OCI-LY7 (cell line): ENCODE results near the gene ALDH2. TPM values are rescaled to one million over a fixed set of nuclear protein-coding genes. Genes with fewer than 3 reads are reported as not detected.
"Not testable (repeated sequence)": the region's sequence is repeated elsewhere in the genome, so short reads cannot be mapped to it uniquely, and the experiment has no call there.

ENCODE experiments used
- Bru-seq: library from RNA; stranded (reverse); fragments of 400-500 nt; gene quantifications from one replicate; lab custom pipeline; 2021; lab: Mats Ljungman, UMichigan
- BruChase-seq, 2 experiments: library from RNA; stranded (reverse); fragments of 400-500 nt; gene quantifications; one replicate each; lab custom pipeline; 2021; lab: Mats Ljungman, UMichigan
- BruUV-seq: library from RNA; stranded (reverse); fragments of 400-500 nt; replicated peaks from 2 replicates; lab custom pipeline; 2021; lab: Mats Ljungman, UMichigan
- CTCF ChIA-PET: fragments of 300-600 bp; sonication (Branson Sonifier 250); formaldehyde crosslinking; loops from one replicate; lab custom pipeline; 2022; ENCODE audit warnings: antibody characterized with exemption; ENCODE audit not compliant: unreplicated experiment; lab: Charles Lee
- POLR2A ChIA-PET: fragments of 300-600 bp; sonication (Branson Sonifier 250); formaldehyde crosslinking; loops from one replicate; lab custom pipeline; 2022; ENCODE audit warnings: antibody characterized with exemption; lab: Charles Lee
- DNase-seq: peaks from one replicate; pipeline ENCODE4 v3.0.0-alpha.2; 2015; ENCODE audit warnings: low spot score
- H2AFZ ChIP-seq: fragments of 200-600 bp; sonication (generic), shearing (Covaris generic); 2 replicates; pipeline ENCODE4 v1.6.1; 2014; ENCODE audit warnings: mild to moderate bottlenecking, antibody characterized with exemption, low read length, moderate library complexity
- H3K27ac ChIP-seq: fragments of 200-600 bp; sonication (generic); 2 replicates; pipeline ENCODE4 v1.5.1; 2014; ENCODE audit warnings: mixed run types, low read depth, mild to moderate bottlenecking, moderate library complexity, low read length, inconsistent platforms; ENCODE audit not compliant: poor library complexity, severe bottlenecking
- H3K36me3 ChIP-seq: fragments of 200-600 bp; sonication (generic); 2 replicates; pipeline ENCODE4 v1.6.1; 2014; ENCODE audit warnings: mild to moderate bottlenecking, antibody characterized with exemption, low read length, moderate library complexity, mixed read lengths; ENCODE audit not compliant: insufficient read depth
- H3K4me1 ChIP-seq: fragments of 200-600 bp; sonication (generic); 2 replicates; pipeline ENCODE4 v1.5.1; 2014; ENCODE audit warnings: mild to moderate bottlenecking, low read length; ENCODE audit not compliant: insufficient read depth, poor library complexity, severe bottlenecking
- H3K4me2 ChIP-seq: fragments of 200-600 bp; sonication (generic); 2 replicates; pipeline ENCODE4 v1.6.1; 2014; ENCODE audit warnings: mild to moderate bottlenecking, low read length
- H3K4me3 ChIP-seq: fragments of 200-600 bp; sonication (generic); 2 replicates; pipeline ENCODE4 v1.5.1; 2014; ENCODE audit warnings: mild to moderate bottlenecking, low read depth, low read length; ENCODE audit not compliant: poor library complexity, severe bottlenecking
- H3K79me2 ChIP-seq: fragments of 200-600 bp; sonication (generic); 2 replicates; pipeline ENCODE4 v1.6.1; 2016; ENCODE audit warnings: low read depth, mild to moderate bottlenecking, low read length, moderate library complexity, mixed read lengths; ENCODE audit not compliant: insufficient read depth
- H3K9me2 ChIP-seq: fragments of 200-600 bp; sonication (generic); 2 replicates; pipeline ENCODE4 v1.6.1; 2016; ENCODE audit warnings: mild to moderate bottlenecking, low read length, mixed read lengths; ENCODE audit not compliant: insufficient read depth
- H3K9me3 ChIP-seq: fragments of 200-600 bp; sonication (generic); 2 replicates; pipeline ENCODE4 v1.6.1; 2014; ENCODE audit warnings: mild to moderate bottlenecking, mixed run types, low read length, mixed read lengths
- H4K20me1 ChIP-seq: fragments of 200-600 bp; sonication (generic); 2 replicates; pipeline ENCODE4 v1.6.1; 2014; ENCODE audit warnings: mild to moderate bottlenecking, antibody characterized with exemption, low read length, moderate library complexity, mixed read lengths; ENCODE audit not compliant: insufficient read depth
- EZH2phosphoT487 ChIP-seq: fragments of 200-600 bp; sonication (generic); IDR thresholded peaks from 2 replicates; pipeline ENCODE4 v1.6.1; 2018; ENCODE audit warnings: low read depth, borderline replicate concordance, mild to moderate bottlenecking, mixed run types, antibody characterized with exemption, low read length, moderate library complexity, mixed read lengths
- intact Hi-C: fragments of 100-400 bp; cut with micrococcal nuclease; formaldehyde crosslinking; loops from one replicate; pipeline ENCODE4 v1.10.0; 2022; ENCODE audit not compliant: unreplicated experiment
- long read RNA-seq: library from polyadenylated mRNA; stranded (forward); transcript quantifications from one replicate; pipeline ENCODE4 v2.0.0, GENCODE V29; 2022
- total RNA-seq, 2 experiments: library from RNA; depleted of rRNA in 1 of 2; stranded (reverse); fragments of >200 nt in 1 of 2; shearing (Covaris generic) in 1 of 2; gene quantifications; 2 replicates each; pipeline ENCODE4 v1.2.3, GENCODE V29; 2014 to 2022
- TF ChIP-seq, protein P1 (sequence below): fragments of 200-600 bp; sonication (generic); conservative IDR thresholded peaks from 2 replicates; pipeline ENCODE4 v1.5.1; 2014; ENCODE audit warnings: mild to moderate bottlenecking, antibody characterized with exemption, low read length, moderate library complexity, mixed read lengths

ALDH2 gene
- total RNA-seq (2014; rRNA removed; shearing (Covaris generic)) (16.8 and 19.9 TPM in 2 replicates), total RNA-seq (2022) (16.5 and 17.3 TPM in 2 replicates), Bru-seq, nascent RNA (percentile 28 among the genes with signal in this experiment), BruChase-seq, experiment 1, labeled RNA remaining after a 6-hour chase (percentile 40 among the genes with signal in this experiment), BruChase-seq, experiment 2, labeled RNA remaining after a 2-hour chase (percentile 31 among the genes with signal in this experiment)
- long read RNA-seq, full-length matches to known transcripts: 28 of 38 reads
- long read RNA-seq, partial matches to known transcripts: 5 of 38 reads
- long read RNA-seq, other reads (novel, unspliced or antisense): 5 of 38 reads

DNA sequence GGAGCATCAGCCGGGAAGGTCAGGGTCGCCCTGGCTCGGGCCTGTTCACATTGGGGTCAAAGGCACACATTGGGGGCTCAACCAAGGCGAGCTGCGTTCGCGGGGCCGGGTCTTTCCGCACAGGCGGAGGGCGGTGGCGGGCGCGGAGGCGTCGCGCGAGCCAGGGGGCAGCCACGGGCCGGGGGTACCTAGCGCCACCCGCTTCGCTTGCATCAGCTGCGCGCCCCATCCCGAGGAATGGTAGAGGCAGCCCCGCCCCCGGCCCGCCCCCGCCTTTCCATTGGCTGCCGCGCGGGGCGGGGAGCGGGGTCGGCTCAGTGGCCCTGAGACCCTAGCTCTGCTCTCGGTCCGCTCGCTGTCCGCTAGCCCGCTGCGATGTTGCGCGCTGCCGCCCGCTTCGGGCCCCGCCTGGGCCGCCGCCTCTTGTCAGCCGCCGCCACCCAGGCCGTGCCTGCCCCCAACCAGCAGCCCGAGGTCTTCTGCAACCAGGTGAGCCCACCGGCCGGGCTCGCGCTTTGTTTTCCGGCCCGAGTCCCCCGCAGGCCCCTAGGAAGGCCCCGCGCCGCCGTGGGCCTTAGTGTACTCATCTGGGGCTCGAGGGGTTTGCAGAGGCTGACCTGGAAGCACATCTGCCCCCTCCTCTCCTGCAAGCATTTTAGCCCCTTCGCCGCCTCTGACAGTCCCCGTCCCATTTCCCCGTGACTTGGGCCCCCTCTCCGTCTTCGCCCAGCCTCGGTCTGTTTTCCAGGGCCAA, at the start of gene ALDH2:
Gene ALDH2, plus strand, starts transcription at position 326 of the 754 bp plus-strand sequence. Its CDS starts 50 bp downstream, at position 376.
- no peak for TF ChIP-seq EZH2phosphoT487
- TF ChIP-seq, protein P1, sequence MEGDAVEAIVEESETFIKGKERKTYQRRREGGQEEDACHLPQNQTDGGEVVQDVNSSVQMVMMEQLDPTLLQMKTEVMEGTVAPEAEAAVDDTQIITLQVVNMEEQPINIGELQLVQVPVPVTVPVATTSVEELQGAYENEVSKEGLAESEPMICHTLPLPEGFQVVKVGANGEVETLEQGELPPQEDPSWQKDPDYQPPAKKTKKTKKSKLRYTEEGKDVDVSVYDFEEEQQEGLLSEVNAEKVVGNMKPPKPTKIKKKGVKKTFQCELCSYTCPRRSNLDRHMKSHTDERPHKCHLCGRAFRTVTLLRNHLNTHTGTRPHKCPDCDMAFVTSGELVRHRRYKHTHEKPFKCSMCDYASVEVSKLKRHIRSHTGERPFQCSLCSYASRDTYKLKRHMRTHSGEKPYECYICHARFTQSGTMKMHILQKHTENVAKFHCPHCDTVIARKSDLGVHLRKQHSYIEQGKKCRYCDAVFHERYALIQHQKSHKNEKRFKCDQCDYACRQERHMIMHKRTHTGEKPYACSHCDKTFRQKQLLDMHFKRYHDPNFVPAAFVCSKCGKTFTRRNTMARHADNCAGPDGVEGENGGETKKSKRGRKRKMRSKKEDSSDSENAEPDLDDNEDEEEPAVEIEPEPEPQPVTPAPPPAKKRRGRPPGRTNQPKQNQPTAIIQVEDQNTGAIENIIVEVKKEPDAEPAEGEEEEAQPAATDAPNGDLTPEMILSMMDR: no peak
- Histone ChIP-seq H3K36me3 (no peaks in the 10 kb centered on the region), H3K4me2 (peak within 1 kb of the TSS; percentile 63), H3K9me2 (no peaks in the 10 kb centered on the region), H2AFZ (peak within 1 kb of the TSS; percentile 43; the same call in 1 of the 2 replicates), H3K79me2 (no peaks in the 10 kb centered on the region), H3K4me1 (peaks cover 60% of the 10 kb centered on the region), H3K27ac (peak within 1 kb of the TSS; percentile 88), H3K9me3 (no peaks in the 10 kb centered on the region), H3K4me3 (peak within 1 kb of the TSS; percentile 64), H4K20me1 (no peaks in the 10 kb centered on the region)
- intact Hi-C loops: loop anchor here (10.0 kb wide), 1 partner anchor 362 kb away; the partner anchor contains the start of gene SH2B3
- POLR2A ChIA-PET: interaction anchor here (0.8 to 1.4 kb wide), 2 partner anchors 12 to 48 kb away, joined by 3 read pairs; no protein-coding TSS in a partner anchor
- no TSS peak for BruUV-seq
- CTCF ChIA-PET: no interaction called here
- peak; percentile 69 for DNase-seq

DNA sequence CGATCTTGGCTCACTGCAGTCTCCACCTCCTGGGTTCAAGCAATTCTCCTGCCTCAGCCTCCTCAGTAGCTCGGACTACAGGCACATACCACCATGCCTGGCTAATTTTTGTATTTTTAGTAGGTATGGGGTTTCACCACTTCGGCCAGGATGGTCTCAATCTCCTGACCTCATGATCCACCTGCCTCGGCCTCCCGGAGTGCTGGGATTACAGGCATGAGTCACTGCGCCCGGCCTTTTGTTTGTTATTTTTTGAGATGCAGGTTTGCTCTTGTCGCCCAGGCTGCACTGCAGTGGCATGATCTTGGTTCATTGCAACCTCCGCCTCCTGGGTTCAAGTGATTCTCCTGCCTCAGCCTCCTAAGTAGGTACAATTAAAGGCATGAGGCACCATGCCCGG, 47.4 kb upstream of the ALDH2 start:
- POLR2A ChIA-PET, H3K79me2 ChIP-seq, H3K9me2 ChIP-seq, CTCF ChIA-PET, DNase-seq, H3K4me2 ChIP-seq, H3K36me3 ChIP-seq, intact Hi-C loops, H3K4me1 ChIP-seq, H4K20me1 ChIP-seq, H2AFZ ChIP-seq, H3K27ac ChIP-seq, H3K4me3 ChIP-seq, H3K9me3 ChIP-seq, BruUV-seq: not testable (repeated sequence)

DNA sequence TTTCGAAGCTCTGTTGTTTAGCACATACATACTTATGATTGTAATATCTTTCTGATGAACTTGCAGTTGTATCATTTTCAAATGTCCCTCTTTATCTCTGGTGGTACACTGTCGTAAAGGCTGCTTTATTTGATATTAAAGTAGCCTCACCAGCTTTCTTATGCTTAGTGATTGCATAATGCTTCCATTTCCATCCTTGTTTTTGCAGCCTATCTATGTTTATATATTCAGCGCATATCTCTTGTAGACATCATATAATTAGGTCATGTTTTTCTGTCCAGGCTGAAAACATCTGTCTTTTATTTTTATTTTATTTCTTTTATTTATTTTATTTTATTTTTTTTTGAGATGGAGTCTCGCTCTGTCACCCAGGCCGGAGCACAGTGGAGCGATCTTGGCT, 46.3 kb upstream of the ALDH2 start:
- no TSS peak for BruUV-seq
- CTCF ChIA-PET: no interaction called here

GRCh38 chr12:111723646-111724360, 42.9 kb upstream of the ALDH2 start:
- H3K4me1 ChIP-seq, H3K4me3 ChIP-seq, intact Hi-C loops, CTCF ChIA-PET, DNase-seq, H4K20me1 ChIP-seq, H3K27ac ChIP-seq, H3K4me2 ChIP-seq, H3K9me2 ChIP-seq, H2AFZ ChIP-seq, H3K36me3 ChIP-seq, H3K9me3 ChIP-seq, BruUV-seq, POLR2A ChIA-PET, H3K79me2 ChIP-seq: not testable (repeated sequence)

More for the DNA sequence above, 46.3 kb upstream of the ALDH2 start:
- Histone ChIP-seq H3K9me2 (no peaks in the 10 kb centered on the region), H3K27ac (no peak overlapping the region), H4K20me1 (no peaks in the 10 kb centered on the region), H3K4me1 (no peaks in the 10 kb centered on the region), H3K4me3 (no peak overlapping the region), H3K36me3 (0 out of 2 replicates have a peak, but pooled peaks cover 8% of the 10 kb centered on the region), H3K9me3 (peaks cover 3% of the 10 kb centered on the region; the same call in 1 of the 2 replicates), H3K4me2 (no peak overlapping the region), H3K79me2 (no peaks in the 10 kb centered on the region), H2AFZ (no peak overlapping the region)
- DNase-seq: no peak
- intact Hi-C loops: no loop called here
- POLR2A ChIA-PET: interaction anchor here (0.6 kb wide), 1 partner anchor 359 kb away, joined by 9 read pairs; no protein-coding TSS in a partner anchor
- TF ChIP-seq, protein P1: no peak
- no peak for TF ChIP-seq EZH2phosphoT487
